K562 (cell line): ENCODE data around the gene TPPP. TPM values are rescaled to one million over a fixed set of nuclear protein-coding genes. Genes with fewer than 3 reads are reported as not detected.

Experiments used
- E2F4 ChIP-seq: sonication (generic); formaldehyde crosslinking; IDR thresholded peaks from 2 replicates; pipeline ENCODE4 v1.8.0; 2022; ENCODE audit warnings: mild to moderate bottlenecking, low read depth, missing genetic modification reagents
- ELK3 ChIP-seq: fragments of 450-650 bp; formaldehyde crosslinking; IDR thresholded peaks from 2 replicates; pipeline ENCODE4 v1.4.0; 2020; ENCODE audit warnings: mild to moderate bottlenecking
- HDAC2 ChIP-seq: fragments of 450-650 bp; IDR thresholded peaks from 2 replicates; pipeline ENCODE4 v1.6.1; 2016; ENCODE audit warnings: mild to moderate bottlenecking
- HOXB6 ChIP-seq: fragments of 250-450 bp; sonication (Bioruptor Pico); IDR thresholded peaks from 2 replicates; pipeline ENCODE4 v1.5.1; 2022; ENCODE audit warnings: mild to moderate bottlenecking, borderline replicate concordance
- NFIC ChIP-seq: fragments of 450-650 bp; IDR thresholded peaks from 2 replicates; pipeline ENCODE4 v1.6.1; 2017; ENCODE audit warnings: mild to moderate bottlenecking, inconsistent platforms
- NR2C1 ChIP-seq, 2 experiments: fragments of 450-650 bp; IDR thresholded peaks; 2 replicates each; pipeline ENCODE4 v1.6.1; 2017; ENCODE audit warnings: mild to moderate bottlenecking in 2 of 2, antibody characterized with exemption in 1 of 2, inconsistent platforms in 1 of 2, missing compliant biosample characterization in 1 of 2, missing genetic modification characterization in 1 of 2
- PHB ChIP-seq: fragments of 250-450 bp; sonication (Bioruptor Pico); IDR thresholded peaks from 2 replicates; pipeline ENCODE4 v1.5.0; 2021
- PHF20 ChIP-seq: fragments of 450-650 bp; IDR thresholded peaks from 2 replicates; pipeline ENCODE4 v1.6.1; 2018; ENCODE audit not compliant: partially characterized antibody
- PRMT5 ChIP-seq: sonication (generic); formaldehyde crosslinking; IDR thresholded peaks from 2 replicates; pipeline ENCODE4 v1.5.0; 2020; ENCODE audit warnings: missing genetic modification reagents
- SAP30 ChIP-seq: fragments of 200-600 bp; sonication (generic); IDR thresholded peaks from 2 replicates; pipeline ENCODE4 v1.6.1; 2012; ENCODE audit warnings: borderline replicate concordance, low read depth, mild to moderate bottlenecking, moderate library complexity, low read length, control low read depth, inconsistent platforms; ENCODE audit not compliant: insufficient read depth, poor library complexity, severe bottlenecking
- ZNF232 ChIP-seq: sonication (generic); formaldehyde crosslinking; IDR thresholded peaks from 2 replicates; pipeline ENCODE4 v1.8.0; 2022; ENCODE audit warnings: mild to moderate bottlenecking, missing genetic modification reagents
- ZNF318 ChIP-seq, 2 experiments: fragments of 450-650 bp; IDR thresholded peaks; 2 replicates each; pipeline ENCODE4 v1.6.1; 2016; ENCODE audit warnings: mild to moderate bottlenecking in 2 of 2, borderline replicate concordance in 1 of 2, low read depth in 1 of 2, moderate library complexity in 1 of 2
- ZNF398 ChIP-seq: fragments of 250-450 bp; sonication (Bioruptor Pico); IDR thresholded peaks from 2 replicates; pipeline ENCODE4 v1.8.0; 2021; ENCODE audit warnings: moderate library complexity, mild to moderate bottlenecking, inconsistent platforms
- ZNF561 ChIP-seq: fragments of 450-650 bp; formaldehyde crosslinking; conservative IDR thresholded peaks from 2 replicates; pipeline ENCODE4 v1.4.0; 2020; ENCODE audit warnings: mild to moderate bottlenecking, moderate library complexity
- polyA plus RNA-seq, 8 experiments: library from polyadenylated mRNA; depleted of rRNA in 4 of 8; stranded (reverse) in 5 of 8; unstranded in 3 of 8; fragments of >200 nt; fragmentation: Nextera tagmentation in 2 of 8; fragmentation: Illumina TruSeq in 1 of 8; extraction: Ambion mirVana in 2 of 8; extraction: Trizol in 1 of 8; gene quantifications; 2 replicates each; pipeline versions ENCODE4 v1.2.1 to v1.2.3, GENCODE V29; 2011 to 2014; ENCODE audit warnings: inconsistent platforms in 1 of 8, missing spikeins in 1 of 8
- total RNA-seq, 7 experiments: library from RNA; depleted of rRNA in 6 of 7; stranded (reverse); fragments of >200 nt in 6 of 7; fragmentation: Illumina TruSeq in 2 of 7; extraction: Trizol in 2 of 7; gene quantifications; 2 replicates each; pipeline versions ENCODE4 v1.2.1 to v1.2.3, GENCODE V29; 2011 to 2021; ENCODE audit warnings: low replicate concordance in 1 of 7

The TPPP gene
- total and polyA plus RNA-seq, 9 of the 15 experiments (the other 6 are each of a cell fraction or from before 2014, with no cell fraction given), result 0.01 to 0.07 (median 0.03) TPM; not detected in 6

GRCh38 chr5:611731-612486 lies 81.2 kb downstream of the TPPP start, which contains the start of gene CEP72 (continued):
- TF ChIP-seq ZNF318 (IDR thresholded peaks at IDR 0.05; ENCODE audit: borderline replicate concordance in 1 of 2, low read depth in 1 of 2), result no peak
- TF ChIP-seq NR2C1 (IDR thresholded peaks at IDR 0.05), result no peak
- TF ChIP-seq NR2C1 (tag; IDR thresholded peaks at IDR 0.05), result no peak
- no peak for TF ChIP-seq ZNF398 (CRISPR knock-in tag)
- no peak for TF ChIP-seq PHB (CRISPR knock-in tag)
- TF ChIP-seq PRMT5 (CRISPR knock-in tag), result no peak
- peak; percentile 93 for TF ChIP-seq E2F4 (CRISPR knock-in tag)
- TF ChIP-seq ELK3, result no peak
- TF ChIP-seq HOXB6, result no peak
- TF ChIP-seq HDAC2, result 0 out of 2 replicates have a peak, but pooled peaks have one; percentile 18
- no peak for TF ChIP-seq PHF20
- no peak for TF ChIP-seq ZNF561
- no peak for TF ChIP-seq SAP30
- no peak for TF ChIP-seq ZNF232 (CRISPR knock-in tag)
- peak; percentile 23; the same call in 1 of the 2 replicates for TF ChIP-seq NFIC
